GM12801 (cell line): ENCODE measurements around the gene RFX4.

Experiments
- TF ChIP-seq, protein P1 (sequence below): IDR thresholded peaks from one replicate; pipeline ENCODE4 v1.5.1; 2011; ENCODE audit warnings: control low read depth; ENCODE audit not compliant: insufficient read length; ENCODE audit errors: extremely low read depth

Gene RFX4

DNA sequence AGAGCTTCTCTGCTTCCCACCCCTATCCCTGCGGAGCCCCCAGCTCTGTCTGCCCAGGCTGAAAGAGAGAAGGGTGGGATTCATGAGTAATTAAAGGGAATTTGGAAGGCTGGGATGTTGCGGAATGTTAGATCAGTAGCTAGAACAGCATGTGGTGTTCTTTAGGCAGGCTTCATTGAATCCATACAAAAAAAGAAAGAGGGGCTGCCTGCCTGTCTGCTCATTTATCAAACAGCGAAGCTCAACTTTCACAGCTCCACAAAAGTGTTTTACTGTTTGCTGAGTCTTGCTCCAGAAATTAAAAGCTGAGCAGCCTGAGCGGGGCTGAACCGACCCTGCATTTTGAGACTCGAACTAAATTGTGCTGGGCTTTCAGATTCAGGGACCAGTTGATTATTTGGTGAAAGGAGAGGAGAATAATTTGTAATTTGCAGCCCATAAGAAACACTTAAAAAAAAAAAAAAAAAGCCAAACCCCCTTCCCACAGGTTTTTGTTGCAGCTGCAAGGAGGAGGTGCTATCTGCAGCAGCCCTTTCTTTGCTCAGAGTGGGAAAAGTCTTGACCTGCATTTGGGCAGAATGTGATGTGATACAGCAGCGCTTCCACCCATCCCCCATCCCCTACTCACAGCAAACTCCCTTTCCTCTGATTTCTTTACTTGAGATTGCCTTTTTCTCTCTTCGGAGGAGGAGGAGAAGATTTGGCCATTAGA lies 89.7 kb downstream of the RFX4 start:
- TF ChIP-seq, protein P1, sequence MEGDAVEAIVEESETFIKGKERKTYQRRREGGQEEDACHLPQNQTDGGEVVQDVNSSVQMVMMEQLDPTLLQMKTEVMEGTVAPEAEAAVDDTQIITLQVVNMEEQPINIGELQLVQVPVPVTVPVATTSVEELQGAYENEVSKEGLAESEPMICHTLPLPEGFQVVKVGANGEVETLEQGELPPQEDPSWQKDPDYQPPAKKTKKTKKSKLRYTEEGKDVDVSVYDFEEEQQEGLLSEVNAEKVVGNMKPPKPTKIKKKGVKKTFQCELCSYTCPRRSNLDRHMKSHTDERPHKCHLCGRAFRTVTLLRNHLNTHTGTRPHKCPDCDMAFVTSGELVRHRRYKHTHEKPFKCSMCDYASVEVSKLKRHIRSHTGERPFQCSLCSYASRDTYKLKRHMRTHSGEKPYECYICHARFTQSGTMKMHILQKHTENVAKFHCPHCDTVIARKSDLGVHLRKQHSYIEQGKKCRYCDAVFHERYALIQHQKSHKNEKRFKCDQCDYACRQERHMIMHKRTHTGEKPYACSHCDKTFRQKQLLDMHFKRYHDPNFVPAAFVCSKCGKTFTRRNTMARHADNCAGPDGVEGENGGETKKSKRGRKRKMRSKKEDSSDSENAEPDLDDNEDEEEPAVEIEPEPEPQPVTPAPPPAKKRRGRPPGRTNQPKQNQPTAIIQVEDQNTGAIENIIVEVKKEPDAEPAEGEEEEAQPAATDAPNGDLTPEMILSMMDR, result no peak

DNA sequence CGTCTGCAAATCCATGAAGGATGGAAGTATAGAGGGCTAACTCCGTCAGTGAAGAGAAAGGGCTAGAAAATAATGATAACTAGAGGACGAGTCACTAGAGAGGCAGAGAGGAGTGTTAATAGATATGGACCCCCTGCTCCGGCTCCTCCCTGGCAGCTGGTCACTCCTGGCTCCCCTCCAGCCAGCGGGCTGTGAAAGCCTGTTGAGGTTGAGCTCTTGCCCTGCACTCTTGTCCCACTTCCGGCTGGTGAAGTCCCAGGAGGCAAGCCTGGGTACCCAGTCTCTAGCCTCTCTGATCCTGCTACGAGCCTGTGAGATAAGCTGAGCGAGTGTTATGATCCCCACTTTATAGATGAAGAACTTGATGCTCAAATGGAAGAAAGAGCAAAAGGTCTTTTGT lies 90.3 kb downstream of the RFX4 start:
- TF ChIP-seq, protein P1, result no peak

DNA sequence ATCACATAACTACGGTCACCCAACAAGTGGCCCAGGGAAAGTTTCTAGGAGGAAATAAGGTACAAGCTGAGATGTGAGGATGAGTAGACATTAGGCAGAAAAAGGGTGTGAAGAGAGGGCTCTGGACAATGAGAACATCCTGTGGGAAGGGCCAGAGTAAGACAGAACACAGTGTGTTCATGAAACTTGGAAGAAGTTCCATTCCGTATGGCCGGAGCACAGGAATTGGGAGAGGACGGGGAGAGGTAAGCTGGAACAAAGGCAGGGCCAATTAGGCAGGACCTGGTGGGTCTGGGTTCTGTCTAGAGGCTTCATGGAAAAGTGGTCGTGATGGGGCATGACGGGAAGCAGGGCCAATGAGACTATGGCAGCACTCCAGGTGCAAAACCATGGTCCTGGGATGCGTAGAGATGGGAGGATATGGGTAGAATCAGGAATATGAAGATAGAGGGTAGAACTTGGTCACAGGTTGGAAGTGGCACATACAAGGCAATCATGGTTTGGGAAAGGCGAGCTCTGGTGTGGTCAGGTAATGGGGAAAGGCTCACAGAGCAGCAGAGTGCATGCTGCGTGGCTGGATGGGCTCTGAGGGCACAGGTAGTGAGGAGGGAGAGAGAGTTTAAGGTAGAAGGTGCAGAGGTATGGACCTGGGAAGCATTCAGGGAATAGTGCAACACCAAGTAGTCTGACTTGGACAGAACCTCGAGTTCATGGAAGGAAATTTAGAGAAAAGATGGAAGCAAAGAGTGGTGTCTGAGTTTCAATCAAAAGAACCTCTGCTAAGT lies 93.0 kb downstream of the RFX4 start:
- TF ChIP-seq, protein P1, result no peak

DNA sequence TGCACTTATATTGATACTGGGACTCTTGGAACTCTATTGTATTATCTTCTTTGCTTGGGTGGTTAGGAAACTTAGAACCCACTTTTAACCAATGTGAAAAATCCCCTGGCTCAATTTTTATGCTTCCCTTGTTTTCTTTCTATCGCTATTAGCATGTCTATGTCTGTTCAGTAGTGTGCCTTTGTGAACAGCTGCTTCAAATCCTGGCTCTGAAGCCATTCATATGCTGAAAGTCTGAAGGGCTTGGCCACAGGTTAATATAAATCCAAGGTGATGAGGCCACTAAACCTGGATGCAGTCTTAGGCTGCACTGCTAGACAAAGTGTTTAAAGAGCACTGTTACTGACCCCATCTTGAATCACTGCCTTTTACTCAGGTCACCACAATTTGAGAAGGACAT lies 96.8 kb downstream of the RFX4 start:
- TF ChIP-seq, protein P1, result no peak

DNA sequence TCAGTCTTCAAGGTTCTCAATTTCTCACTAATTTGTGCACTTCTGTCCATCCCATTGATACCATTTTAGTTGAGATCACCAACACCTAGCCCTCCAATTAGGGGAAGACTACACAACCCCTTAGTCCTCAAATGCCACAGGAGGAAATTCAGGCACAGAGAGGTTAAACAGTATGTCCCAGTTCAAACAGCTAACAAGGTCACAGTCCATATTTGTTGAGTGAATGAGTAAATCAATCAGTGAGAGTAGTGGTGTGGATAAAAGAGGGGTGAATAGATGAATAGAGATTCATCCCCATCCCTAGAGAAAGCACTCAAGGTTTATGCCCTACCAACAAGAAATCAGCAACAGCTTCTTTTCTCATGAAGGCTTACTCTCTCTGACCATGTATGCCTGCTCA lies 97.5 kb downstream of the RFX4 start:
- TF ChIP-seq, protein P1, result no peak

DNA sequence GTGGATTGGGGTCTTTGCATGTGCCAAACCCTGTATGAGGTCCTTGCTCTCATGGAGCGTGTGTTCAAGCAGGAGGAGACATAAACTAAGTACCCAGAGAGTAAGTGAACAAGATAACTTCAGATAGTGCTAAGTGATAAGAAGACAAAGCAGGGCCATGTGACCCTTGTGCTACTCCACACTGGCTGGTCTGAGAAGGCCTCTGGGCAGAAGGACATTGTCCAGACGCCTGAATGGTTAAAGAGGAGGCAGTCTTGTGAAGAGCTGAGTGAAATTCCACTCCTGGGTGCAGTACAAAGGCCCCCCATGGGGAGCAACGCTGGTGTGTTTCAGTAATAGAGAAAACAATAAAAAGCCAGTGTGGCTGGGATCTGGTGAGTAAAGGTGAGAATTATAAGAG lies 98.4 kb downstream of the RFX4 start:
- TF ChIP-seq, protein P1, result no peak

DNA sequence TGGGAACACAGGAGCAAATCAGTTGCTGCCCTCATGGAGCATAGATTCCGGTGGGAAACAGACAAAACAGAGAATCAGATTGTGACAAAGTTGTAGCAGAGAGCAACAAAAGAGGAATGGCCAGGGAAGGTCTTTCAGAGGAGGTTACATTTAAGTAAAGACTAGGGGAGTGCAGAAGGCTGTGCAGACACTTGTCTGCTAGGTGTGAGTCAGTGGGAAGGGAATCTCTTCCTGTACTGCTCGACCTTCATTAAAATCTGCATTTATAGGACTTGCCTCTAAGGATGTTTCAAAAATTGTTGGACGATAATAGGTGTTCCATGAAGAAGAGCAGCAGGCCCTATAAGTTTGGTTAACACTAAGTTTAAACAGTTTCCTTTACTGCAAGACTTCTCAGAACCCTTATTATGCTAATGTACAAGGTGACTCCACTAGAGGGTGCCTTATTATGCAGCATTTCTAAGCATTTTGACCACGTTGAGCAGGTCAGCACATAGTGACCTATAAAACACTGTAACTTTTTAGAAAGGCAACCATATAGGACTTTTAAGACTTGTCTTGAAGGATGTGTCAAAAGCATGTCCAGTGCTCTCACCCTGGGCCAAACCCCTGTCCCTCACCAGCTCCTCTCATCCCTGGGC lies 99.9 kb downstream of the RFX4 start:
- TF ChIP-seq, protein P1, result no peak
